Hindlimb muscle (tissue), 1 donor: ENCODE measurements around the gene NPTXR. TPM values are rescaled to one million over a fixed set of nuclear protein-coding genes. Genes with fewer than 3 reads are reported as not detected.
A peak's percentile ranks its signal among the peaks of the same experiment; 100 is the strongest.

Experiments
- DNase-seq: peaks from one replicate; pipeline ENCODE4 v3.0.0-alpha.2; 2013
- polyA plus RNA-seq: library from polyadenylated mRNA; unstranded; fragments of 120-200 nt; gene quantifications from one replicate; pipeline ENCODE4 v1.2.1, GENCODE V29; 2013; ENCODE audit not compliant: insufficient read length

NPTXR gene
- 4.1 TPM for polyA plus RNA-seq

DNA sequence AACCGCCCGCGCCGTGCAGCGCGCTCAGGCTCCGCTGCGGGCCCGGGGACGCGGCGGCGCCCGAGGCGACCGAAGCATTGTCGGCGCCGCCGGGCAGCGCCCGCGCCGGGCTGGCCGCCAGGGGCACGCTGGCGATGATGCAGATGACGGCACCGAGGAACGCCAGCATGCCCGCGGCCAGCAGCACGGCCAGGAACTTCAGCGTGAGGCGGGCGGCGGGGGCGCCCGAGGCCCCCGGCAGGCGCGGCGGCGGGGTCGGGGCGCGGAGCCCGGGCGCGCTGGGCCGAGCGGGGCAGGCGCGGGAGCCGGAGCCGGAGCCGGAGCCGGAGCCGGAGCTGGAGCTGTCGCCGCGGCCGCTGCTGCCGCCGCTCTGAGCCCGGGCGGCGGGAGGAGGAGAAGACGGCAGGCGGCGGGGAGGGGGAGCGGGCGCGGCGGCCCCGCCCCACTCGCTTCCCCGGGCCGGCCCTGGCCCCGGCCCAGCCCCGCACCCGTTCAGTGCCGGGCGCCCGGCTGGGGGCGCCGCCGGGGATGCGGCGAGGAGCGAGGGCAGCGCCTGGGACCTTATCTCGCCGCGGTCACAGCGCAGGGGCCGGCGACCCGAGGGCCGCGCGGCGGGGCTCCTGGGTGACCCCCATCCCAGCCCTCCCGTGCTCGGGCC is at the start of gene NPTXR:
TSS of gene NPTXR (minus strand) at position 372 of the 658 bp plus-strand sequence.
- peak; percentile 70 for DNase-seq

- DNase-seq: no peak
Observed at GRCh38 chr22:38891256-38891655, 47.4 kb upstream of the NPTXR start.

DNA sequence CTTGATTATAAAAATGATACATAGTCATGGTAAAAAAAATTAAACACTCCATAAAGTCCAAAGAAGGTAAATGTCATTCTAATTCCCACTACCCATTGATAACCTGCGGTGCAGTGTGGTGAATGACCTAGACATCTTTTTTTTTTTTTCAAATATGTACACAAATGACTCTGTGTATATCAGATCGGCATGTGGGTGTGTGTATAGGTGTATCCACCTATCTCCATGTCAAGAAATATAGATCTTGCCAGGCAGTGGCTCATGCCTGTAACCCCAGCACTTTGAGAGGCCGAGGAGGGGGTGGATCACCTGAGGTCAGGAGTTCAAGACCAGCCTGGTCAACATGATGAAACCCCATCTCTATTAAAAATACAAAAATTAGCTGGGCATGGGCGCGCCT is 46.5 kb upstream of the NPTXR start:
- no peak for DNase-seq

GRCh38 chr22:38886333-38886732 is 42.5 kb upstream of the NPTXR start:
- no peak for DNase-seq

GRCh38 chr22:38882972-38883622 is 39.3 kb upstream of the NPTXR start:
- DNase-seq: no peak

DNA sequence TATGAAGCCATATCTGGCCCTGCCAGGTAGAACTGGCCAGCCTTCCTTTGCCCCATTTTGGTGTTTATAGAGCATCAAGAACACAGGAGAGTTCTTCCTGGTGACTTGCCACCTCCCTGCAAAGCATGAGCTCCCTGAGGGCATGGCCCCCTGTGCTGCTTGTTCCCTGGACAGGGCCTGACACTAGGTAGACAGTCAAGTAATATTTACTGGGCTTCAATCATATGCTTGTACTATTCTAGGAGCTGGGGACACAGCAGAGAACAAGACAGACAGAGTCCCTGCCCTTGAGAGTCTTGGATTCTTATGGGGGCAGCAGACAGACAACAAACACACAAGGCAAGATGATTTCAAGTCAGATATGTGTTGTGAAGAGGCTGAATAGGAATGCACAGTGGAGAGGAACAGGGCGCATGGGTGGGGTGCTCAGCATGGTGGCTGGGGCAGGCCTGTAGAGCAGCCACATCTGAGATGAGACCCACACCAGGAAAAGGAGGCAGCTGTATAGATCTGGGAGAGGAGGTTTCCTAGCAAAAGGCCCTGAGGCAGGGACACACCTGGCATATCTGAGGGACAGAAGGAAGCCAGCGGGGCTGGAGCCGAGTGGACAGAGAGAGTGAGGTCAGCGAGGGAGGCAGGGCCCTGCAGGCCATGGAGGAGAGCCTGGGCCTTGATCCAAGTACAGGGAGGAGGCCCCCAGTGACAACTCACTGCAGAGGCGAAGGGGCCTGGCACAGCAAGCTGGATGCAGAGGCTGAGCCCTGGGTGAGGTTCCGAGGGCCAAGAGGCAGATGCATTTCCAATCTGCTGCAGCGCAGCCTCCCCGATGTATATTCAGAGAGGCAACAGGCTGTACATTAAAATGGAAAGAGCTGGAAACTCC is 38.4 kb upstream of the NPTXR start:
- DNase-seq: no peak

DNA sequence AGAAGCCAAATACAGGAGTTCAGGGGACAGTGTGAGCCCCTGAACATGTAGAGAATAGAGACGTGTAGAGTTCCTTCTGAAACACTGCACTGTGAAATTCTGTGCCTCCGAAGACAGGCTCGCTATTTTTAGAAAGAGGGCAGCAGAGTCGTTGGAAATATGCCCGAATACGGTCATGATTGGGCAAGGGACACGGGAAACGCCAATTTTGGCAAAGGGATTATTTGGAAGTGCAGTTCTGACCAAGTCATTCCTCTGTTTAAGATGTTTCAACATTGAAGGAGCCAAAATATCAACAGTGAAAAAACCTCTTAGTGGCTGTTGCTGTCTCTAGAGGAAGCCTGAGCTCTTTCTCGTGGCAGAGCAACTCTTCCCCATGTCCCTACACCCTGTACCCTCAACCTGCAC is 37.6 kb upstream of the NPTXR start:
- DNase-seq: no peak

- no peak for DNase-seq
Observed at GRCh38 chr22:38879961-38880360, 36.1 kb upstream of the NPTXR start.

DNA sequence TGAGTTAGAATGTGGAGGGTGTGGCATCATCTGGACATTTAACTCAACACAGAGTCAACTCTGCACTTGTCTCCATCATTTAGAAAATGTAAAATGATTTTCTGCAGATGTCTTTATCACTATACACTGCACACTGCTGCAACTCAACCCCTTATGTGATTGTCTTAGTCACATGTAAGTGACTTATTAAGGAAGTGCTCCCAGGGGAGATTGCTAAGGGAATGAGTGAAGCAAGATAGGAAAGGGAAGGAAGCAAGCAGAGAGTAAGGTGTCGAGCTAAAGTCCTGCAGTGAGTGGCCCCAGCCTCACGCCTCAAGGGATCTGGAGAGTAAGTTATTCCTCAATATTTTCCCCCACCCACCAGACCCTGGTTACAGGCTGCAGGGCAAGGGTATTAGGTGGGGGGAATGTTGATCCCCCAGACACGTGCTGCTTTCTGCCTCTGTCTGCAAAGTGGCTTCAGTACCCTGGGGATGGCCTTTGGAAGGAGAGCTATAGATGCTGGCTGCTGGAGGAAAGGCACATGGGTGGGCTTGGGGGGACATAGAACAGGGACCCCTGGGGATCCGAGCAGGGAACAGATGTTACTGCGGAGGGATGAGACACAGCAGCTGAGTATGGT is 35.4 kb upstream of the NPTXR start:
- DNase-seq: no peak

- DNase-seq: no peak
Observed at GRCh38 chr22:38878001-38878400, 34.2 kb upstream of the NPTXR start.

GRCh38 chr22:38874529-38875222 is 30.8 kb upstream of the NPTXR start:
- DNase-seq: no peak

DNA sequence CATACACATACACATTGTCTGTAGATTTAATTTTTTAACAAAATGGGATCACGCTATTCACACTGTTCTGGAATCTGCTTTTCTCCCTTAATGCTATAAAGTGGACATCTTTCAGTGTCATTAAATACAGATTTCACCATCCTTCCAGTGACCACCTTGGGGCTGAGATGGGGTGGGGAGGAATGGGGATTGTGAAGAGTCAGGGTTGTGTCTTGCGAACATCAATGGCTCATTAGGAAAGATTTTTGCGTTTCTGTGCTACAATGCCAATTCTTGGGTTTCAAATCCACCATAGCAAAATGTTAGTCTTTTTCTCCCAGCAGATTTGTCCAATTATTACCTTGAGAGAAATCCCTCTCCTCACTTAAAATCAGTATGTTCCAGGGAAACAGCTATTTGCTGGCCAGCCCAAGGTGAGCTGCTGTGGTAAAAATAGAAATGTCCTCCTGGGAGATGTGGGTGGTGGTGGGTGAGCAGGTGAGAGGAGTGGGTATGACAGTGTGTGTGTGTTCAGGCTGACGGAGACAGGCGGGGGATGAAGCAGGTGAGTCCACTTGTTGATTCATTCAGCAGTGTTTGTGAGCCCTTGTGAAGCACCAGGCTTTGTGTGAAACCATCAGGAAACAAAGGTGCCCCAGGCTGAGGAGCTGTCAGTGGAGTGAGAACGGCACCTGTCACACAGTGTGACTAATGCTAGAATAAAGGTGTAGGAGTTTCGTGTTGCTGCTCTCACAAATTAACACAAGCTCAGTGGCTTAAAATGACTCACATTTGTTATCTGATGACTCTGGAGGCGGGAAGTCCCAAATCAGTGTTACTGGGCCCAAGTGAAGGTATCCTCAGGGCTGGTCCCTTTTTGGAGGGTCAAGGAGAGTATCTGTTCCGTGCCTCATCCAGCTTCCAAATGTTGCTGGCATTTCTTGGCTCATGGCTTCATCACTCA is 29.9 kb upstream of the NPTXR start:
- DNase-seq: no peak

DNA sequence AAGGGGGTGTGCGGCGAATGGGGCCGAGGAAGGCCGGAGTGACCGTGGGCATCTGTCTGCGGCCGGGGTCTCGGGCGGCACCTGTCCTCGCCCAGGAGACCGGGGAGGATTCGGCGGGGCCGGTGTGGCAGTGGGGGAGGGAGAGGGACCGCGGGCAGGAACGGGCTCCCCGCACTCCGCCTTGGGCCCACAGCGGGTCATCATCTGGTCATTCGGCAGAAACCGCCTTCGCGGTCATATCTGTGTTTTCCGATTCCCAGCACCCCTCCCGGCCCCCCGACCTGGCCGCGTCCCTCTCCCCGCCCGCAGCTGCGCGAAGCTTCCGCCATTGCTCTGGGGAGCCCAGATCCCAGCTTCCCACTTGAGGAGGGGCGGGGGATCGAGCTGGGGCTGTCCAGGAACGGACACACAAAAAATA is 29.0 kb upstream of the NPTXR start:
- peak; percentile 85 for DNase-seq

DNA sequence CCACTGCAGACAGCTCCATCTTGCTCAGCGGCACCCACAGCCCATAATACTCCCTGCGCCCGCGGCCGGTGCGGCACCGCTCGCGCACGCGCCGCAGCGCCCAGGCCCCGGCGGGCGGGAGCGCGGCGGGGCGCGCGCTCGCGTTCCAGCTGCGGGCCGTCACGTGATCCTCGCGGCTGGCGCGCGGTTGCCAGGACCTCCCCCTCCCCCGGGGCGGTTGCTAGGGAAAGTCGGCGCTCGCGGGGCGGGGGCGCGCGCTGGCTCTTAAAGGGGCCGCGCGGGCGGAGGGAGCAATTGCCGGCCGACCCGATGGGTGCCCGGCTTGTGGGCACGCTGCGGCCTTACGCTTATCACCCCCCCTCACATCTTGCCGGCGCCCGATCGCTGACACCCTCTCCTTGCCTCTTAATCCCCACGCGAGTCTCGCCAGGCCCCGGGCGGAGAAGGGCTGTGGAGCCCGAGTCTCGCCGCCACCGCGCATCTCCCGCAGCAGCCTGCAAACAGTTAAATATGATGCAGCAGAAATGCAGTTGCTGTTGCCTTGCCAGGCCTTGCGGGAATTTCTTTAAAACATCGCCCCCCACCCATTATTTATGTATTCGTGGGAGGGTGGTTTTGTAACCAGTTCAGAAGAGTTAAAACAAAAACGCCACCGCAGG is 28.5 kb upstream of the NPTXR start, which contains the start of gene CBX6:
TSS of gene CBX6 (minus strand) at position 45 of the 659 bp plus-strand sequence. CDS start at position 19, 26 bp downstream.
- peak; percentile 98 for DNase-seq

DNA sequence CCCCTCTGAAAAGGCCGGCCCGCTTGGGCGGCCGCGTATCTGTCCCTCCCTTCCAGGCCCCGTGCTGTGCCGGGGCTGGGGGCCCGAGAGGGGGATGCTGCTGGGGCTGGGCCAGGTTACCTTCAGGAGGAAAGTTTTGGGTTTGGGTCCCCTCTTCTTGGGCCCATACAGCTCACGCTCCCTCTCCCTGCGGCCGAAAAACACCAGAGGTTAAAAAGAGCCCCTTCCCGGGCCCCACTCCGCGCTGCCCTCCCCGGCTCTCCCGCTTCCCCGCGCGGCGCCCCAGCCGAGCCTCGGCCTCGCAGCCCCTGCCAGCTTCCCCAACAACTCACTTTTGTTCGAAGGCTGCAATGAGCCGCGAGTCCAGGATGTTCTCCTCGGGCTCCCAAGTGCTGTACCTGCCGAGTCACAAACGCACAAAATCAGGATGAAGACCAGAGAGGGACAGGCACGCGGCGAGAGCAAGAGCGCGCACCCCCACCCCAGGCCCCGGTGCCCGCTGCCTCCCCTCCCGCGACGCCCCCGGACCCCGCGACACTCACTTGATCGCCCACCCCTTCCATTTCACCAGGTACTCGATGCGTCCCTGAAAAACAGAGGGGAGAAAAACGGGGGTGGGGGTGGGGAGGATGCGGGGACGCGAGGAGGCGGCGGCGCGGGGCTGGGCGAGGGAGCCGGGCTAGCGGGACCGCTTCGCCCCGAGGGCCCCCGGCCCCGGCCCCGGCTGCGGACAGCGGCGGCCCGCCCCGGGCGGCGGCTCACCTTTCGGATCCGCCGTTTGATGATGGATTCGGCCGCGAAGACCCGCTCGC is 27.7 kb upstream of the NPTXR start:
- no peak for DNase-seq

DNA sequence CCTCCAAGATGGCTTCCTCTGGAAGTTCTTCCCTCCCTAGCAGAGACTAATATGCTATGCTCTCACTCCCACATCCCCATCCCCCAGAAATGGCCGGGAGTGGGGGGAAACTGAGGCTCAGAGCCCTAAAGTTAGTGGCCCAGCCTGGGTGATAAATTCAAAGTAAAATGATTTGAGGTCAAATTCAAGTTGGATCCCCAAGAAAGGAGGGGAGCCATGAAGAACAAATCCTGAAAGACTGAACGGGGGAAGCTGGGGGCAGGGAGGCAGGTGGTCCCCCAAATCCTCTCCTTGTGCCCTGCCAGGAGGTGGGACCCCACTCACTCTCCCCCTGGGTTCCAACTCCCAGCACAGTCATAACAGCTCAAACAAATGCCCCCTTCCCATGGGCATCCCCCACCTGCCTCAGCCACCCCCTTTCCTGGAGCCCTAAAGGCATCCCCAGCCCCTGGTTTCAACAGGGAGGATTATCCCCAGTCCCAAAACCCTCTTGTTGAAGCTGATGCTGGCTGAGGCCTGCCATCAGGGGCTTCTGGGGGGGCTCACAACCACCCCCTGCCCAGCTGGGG is 27.0 kb upstream of the NPTXR start:
- no peak for DNase-seq

GRCh38 chr22:38870312-38870741 is 26.5 kb upstream of the NPTXR start:
- DNase-seq: peak; percentile 82

- DNase-seq: no peak
Observed at GRCh38 chr22:38869663-38870062, 25.8 kb upstream of the NPTXR start.

- DNase-seq: peak; percentile 76
Observed at GRCh38 chr22:38868886-38869381, 25.1 kb upstream of the NPTXR start.
